Adrenal gland (tissue), 12 donors: ENCODE measurements around the gene DOCK11. TPM values are rescaled to one million over a fixed set of nuclear protein-coding genes. Genes with fewer than 3 reads are reported as not detected.

Experiments
- DNase-seq, 7 donors: peaks; one replicate each; pipeline ENCODE4 v3.0.0-alpha.2; 2019 to 2020
- H3K27ac ChIP-seq, 5 donors: fragments of 200-600 bp; sonication (generic) in 4 of 5; 1 replicate in 3 of 5; 2 replicates in 2 of 5; pipeline versions ENCODE4 v1.5.1 to v1.8.0; 2016 to 2020; ENCODE audit warnings: mild to moderate bottlenecking in 1 of 5
- H3K27me3 ChIP-seq: fragments of 200-600 bp; 2 replicates; pipeline ENCODE4 v1.8.0; 2021
- H3K36me3 ChIP-seq, 2 donors: fragments of 200-600 bp; replicated peaks in 1 of 2; 1 replicate in 1 of 2; 2 replicates in 1 of 2; pipeline versions ENCODE4 v1.5.1 to v1.8.0; 2018 to 2022
- H3K4me1 ChIP-seq, 2 donors: fragments of 200-600 bp; replicated peaks in 1 of 2; 1 replicate in 1 of 2; 2 replicates in 1 of 2; pipeline versions ENCODE4 v1.5.1 to v1.8.0; 2018 to 2021
- H3K4me3 ChIP-seq, 4 donors: fragments of 200-600 bp; sonication (generic) in 3 of 4; one replicate each; pipeline ENCODE4 v1.5.1; 2016 to 2018
- H3K9me3 ChIP-seq, 3 donors: fragments of 200-600 bp; sonication (generic) in 1 of 3; replicated peaks in 1 of 3; 1 replicate in 2 of 3; 2 replicates in 1 of 3; pipeline versions ENCODE4 v1.5.1 to v1.8.0; 2016 to 2021
- CTCF ChIP-seq, 6 experiments: fragments of 450-650 bp in 4 of 6; fragments of 200-600 bp in 2 of 6; sonication (generic) in 1 of 6; IDR thresholded peaks; 1 replicate in 5 of 6; 2 replicates in 1 of 6; pipeline versions ENCODE4 v1.5.1 to v1.8.0; 2016 to 2021; ENCODE audit warnings: antibody characterized with exemption in 6 of 6, mild to moderate bottlenecking in 2 of 6, moderate library complexity in 1 of 6
- POLR2A ChIP-seq, 2 donors: fragments of 450-650 bp; IDR thresholded peaks; one replicate each; pipeline ENCODE4 v1.6.1; 2017; ENCODE audit warnings: antibody characterized with exemption in 2 of 2, mild to moderate bottlenecking in 2 of 2, moderate library complexity in 1 of 2
- WGBS, 4 donors: extraction: QIAGEN DNeasy Blood & Tissue Kit in 2 of 4; methylation state at CpG; one replicate each; pipeline versions ENCODE4 v1.1.5 to v1.1.7; 2013 to 2017; 5-methylcytosine and 5-hydroxymethylcytosine counted together
- intact Hi-C, 2 donors: fragments of 100-400 bp; cut with DNase I; formaldehyde crosslinking; loops; one replicate each; pipeline versions ENCODE4 v1.14.1 to v1.15.0; 2022 to 2023
- polyA plus RNA-seq, 3 donors: library from polyadenylated mRNA; stranded (reverse); fragments of 200-250 nt in 2 of 3; fragments of 350-450 nt in 1 of 3; fragmentation: Illumina TruSeq in 1 of 3; extraction: RNeasy Lipid Tissue Mini Kit (QIAGEN cat#74804) in 1 of 3; gene quantifications; one replicate each; pipeline ENCODE4 v1.2.3, GENCODE V29; 2013 to 2014
- total RNA-seq, 9 donors: library from RNA; depleted of rRNA in 4 of 9; stranded (reverse); fragments of >200 nt in 4 of 9; fragments of 120-200 nt in 1 of 9; fragmentation: NEBNext Ultra II Directional in 1 of 9; extraction: Animal tissue kit (Norgen Biotek cat#: 25700) in 1 of 9; gene quantifications; one replicate each; pipeline versions ENCODE4 v1.1.0 to v1.2.4, GENCODE V29; 2013 to 2023
- donor health status: healthy with polysubstance abuse.
- donor health status: Bipolar disorder and iron deficiency.
- donor health status: DM: yes; HTN: yes; CAD: no.
- donor health status: DM: no; HTN: no; CAD: no.
- donor health status: DM: no; HTN: no; CAD: no.
- donor health status: DM: yes; HTN: yes; CAD: no.

Gene DOCK11
- total and polyA plus RNA-seq, 12 donors: 4.8 to 28.1 (median 13.2) TPM

- TF ChIP-seq POLR2A (IDR thresholded peaks at IDR 0.05): no peak
- no peak for TF ChIP-seq CTCF (IDR thresholded peaks at IDR 0.05)
- no peaks in the 10 kb centered on the region for H3K27me3 ChIP-seq
- no peaks in the 10 kb centered on the region for H3K4me1 ChIP-seq
- peak overlapping the region in 2 of 5 donors; percentile 44 to 80 for H3K27ac ChIP-seq
- no peaks in the 10 kb centered on the region for H3K9me3 ChIP-seq
- 60 to 71% (median 64%) methylated on average over 2 of the region's 2 CpGs for WGBS, 4 donors
- H3K36me3 ChIP-seq: no peaks in the 10 kb centered on the region
- DNase-seq: peak in 1 of 7 donors; percentile 3
- intact Hi-C loops: no loop called here
- no peak overlapping the region for H3K4me3 ChIP-seq
These were observed 223.1 kb downstream of the DOCK11 start for GRCh38 chrX:118718737-118719136.

GRCh38 chrX:118720058-118720707 lies 224.6 kb downstream of the DOCK11 start:
- H3K4me1 ChIP-seq: peaks cover 0 to 7% of the 10 kb centered on the region in 2 donors
- TF ChIP-seq CTCF (IDR thresholded peaks at IDR 0.05) (no peak), POLR2A (IDR thresholded peaks at IDR 0.05) (no peak)
- H3K4me3 ChIP-seq: no peak overlapping the region
- no peaks in the 10 kb centered on the region for H3K27me3 ChIP-seq
- 76 to 94% (median 82%) methylated on average over 3 of the region's 3 CpGs for WGBS, 4 donors
- no peak overlapping the region for H3K27ac ChIP-seq
- intact Hi-C loops: no loop called here
- no peak for DNase-seq
- no peaks in the 10 kb centered on the region for H3K9me3 ChIP-seq
- H3K36me3 ChIP-seq: no peaks in the 10 kb centered on the region

- intact Hi-C loops: no loop called here
- Histone ChIP-seq H3K27me3 (no peaks in the 10 kb centered on the region), H3K9me3 (no peaks in the 10 kb centered on the region), H3K27ac (no peak overlapping the region), H3K4me3 (no peak overlapping the region), H3K4me1 (peaks cover 0 to 24% of the 10 kb centered on the region in 2 donors), H3K36me3 (no peaks in the 10 kb centered on the region)
- no peak for TF ChIP-seq POLR2A (IDR thresholded peaks at IDR 0.05)
- TF ChIP-seq CTCF (IDR thresholded peaks at IDR 0.05): no peak
- 70 to 88% (median 76%) methylated on average over 3 of the region's 3 CpGs for WGBS, 4 donors
- DNase-seq: no peak
These were observed 227.8 kb downstream of the DOCK11 start for GRCh38 chrX:118723376-118723775.

GRCh38 chrX:118724365-118724764 lies 228.8 kb downstream of the DOCK11 start:
- TF ChIP-seq POLR2A (IDR thresholded peaks at IDR 0.05): no peak
- TF ChIP-seq CTCF (IDR thresholded peaks at IDR 0.05): no peak
- intact Hi-C loops: no loop called here
- H3K36me3 ChIP-seq: no peaks in the 10 kb centered on the region
- no peak for DNase-seq
- H3K4me3 ChIP-seq: no peak overlapping the region
- WGBS, 4 donors: 74 to 89% (median 85%) methylated on average over 5 of the region's 5 CpGs
- peak overlapping the region in 1 of 5 donors; percentile 18 for H3K27ac ChIP-seq
- H3K9me3 ChIP-seq: no peaks in the 10 kb centered on the region
- peaks cover 0 to 33% of the 10 kb centered on the region in 2 donors for H3K4me1 ChIP-seq
- H3K27me3 ChIP-seq: no peaks in the 10 kb centered on the region
